KMS-11 (cell line): ENCODE data around the gene CLMN.
"Not testable (repeated sequence)": the region's sequence is repeated elsewhere in the genome, so short reads cannot be mapped to it uniquely, and the experiment has no call there.

Experiments used
- H2AFZ ChIP-seq: fragments of 200-600 bp; sonication (generic); 2 replicates; pipeline ENCODE4 v1.6.1; 2016; ENCODE audit warnings: antibody characterized with exemption, mixed run types, low read depth
- H3K27ac ChIP-seq: fragments of 200-600 bp; sonication (generic); 2 replicates; pipeline ENCODE4 v1.6.1; 2016; ENCODE audit warnings: mild to moderate bottlenecking, mixed run types
- H3K27me3 ChIP-seq: fragments of 200-600 bp; sonication (generic); 2 replicates; pipeline ENCODE4 v1.6.1; 2017; ENCODE audit warnings: mild to moderate bottlenecking, low read depth, mixed run types, moderate library complexity; ENCODE audit not compliant: insufficient read depth
- H3K36me3 ChIP-seq: fragments of 200-600 bp; sonication (generic); 2 replicates; pipeline ENCODE4 v1.6.1; 2017; ENCODE audit warnings: mild to moderate bottlenecking, mixed run types; ENCODE audit not compliant: insufficient read depth
- H3K4me1 ChIP-seq: fragments of 200-600 bp; sonication (generic); 2 replicates; pipeline ENCODE4 v1.6.1; 2016; ENCODE audit warnings: mild to moderate bottlenecking, low read depth, mixed run types; ENCODE audit not compliant: poor library complexity, severe bottlenecking
- H3K4me2 ChIP-seq: fragments of 200-600 bp; sonication (generic); 2 replicates; pipeline ENCODE4 v1.7.0; 2016; ENCODE audit warnings: mild to moderate bottlenecking, mixed run types
- H3K4me3 ChIP-seq: fragments of 200-600 bp; sonication (generic); IDR thresholded peaks from 2 replicates; pipeline ENCODE4 v1.6.1; 2017; ENCODE audit warnings: low read depth, low read length, mixed read lengths; ENCODE audit not compliant: insufficient read depth
- H3K79me2 ChIP-seq: fragments of 200-600 bp; sonication (generic); 2 replicates; pipeline ENCODE4 v1.6.1; 2016; ENCODE audit warnings: low read depth, mixed run types; ENCODE audit not compliant: insufficient read depth
- H3K9ac ChIP-seq: fragments of 200-600 bp; sonication (generic); 2 replicates; pipeline ENCODE4 v1.6.1; 2016; ENCODE audit warnings: mild to moderate bottlenecking, mixed run types
- H4K20me1 ChIP-seq: fragments of 200-600 bp; sonication (generic); 2 replicates; pipeline ENCODE4 v1.6.1; 2016; ENCODE audit warnings: mild to moderate bottlenecking, mixed run types; ENCODE audit not compliant: insufficient read depth
- TF ChIP-seq, protein P1 (sequence below): fragments of 200-600 bp; sonication (generic); conservative IDR thresholded peaks from 2 replicates; pipeline ENCODE4 v1.6.1; 2017; ENCODE audit warnings: low read depth, mild to moderate bottlenecking, antibody characterized with exemption, low read length, moderate library complexity, mixed read lengths

CLMN gene

DNA sequence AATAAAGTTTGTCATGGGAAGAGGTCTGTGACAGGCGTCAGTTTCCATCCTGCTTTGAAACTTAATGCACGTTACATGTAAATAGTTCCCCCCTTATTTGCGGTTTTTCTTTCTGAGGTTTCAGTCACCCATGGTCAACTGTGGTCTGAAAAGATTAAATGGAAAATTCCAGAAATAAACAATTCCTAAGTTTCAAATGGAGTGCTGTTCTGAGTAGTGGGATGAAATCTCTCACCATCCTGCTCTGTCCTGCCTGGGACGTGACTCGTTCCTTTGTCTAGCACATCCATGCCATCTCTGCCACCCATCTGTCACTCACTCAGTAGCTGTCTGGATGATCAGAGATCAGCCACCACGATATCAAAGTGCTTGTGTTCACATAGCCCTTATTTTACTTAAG lies 111.1 kb downstream of the CLMN start:
- Histone ChIP-seq H3K36me3 (no peaks in the 10 kb centered on the region), H3K27ac (no peak overlapping the region), H3K4me2 (no peak overlapping the region), H4K20me1 (no peaks in the 10 kb centered on the region), H3K27me3 (no peaks in the 10 kb centered on the region), H3K9ac (no peak overlapping the region), H3K4me3 (no peak overlapping the region), H3K79me2 (no peaks in the 10 kb centered on the region), H3K4me1 (no peaks in the 10 kb centered on the region), H2AFZ (no peak overlapping the region)
- TF ChIP-seq, protein P1, sequence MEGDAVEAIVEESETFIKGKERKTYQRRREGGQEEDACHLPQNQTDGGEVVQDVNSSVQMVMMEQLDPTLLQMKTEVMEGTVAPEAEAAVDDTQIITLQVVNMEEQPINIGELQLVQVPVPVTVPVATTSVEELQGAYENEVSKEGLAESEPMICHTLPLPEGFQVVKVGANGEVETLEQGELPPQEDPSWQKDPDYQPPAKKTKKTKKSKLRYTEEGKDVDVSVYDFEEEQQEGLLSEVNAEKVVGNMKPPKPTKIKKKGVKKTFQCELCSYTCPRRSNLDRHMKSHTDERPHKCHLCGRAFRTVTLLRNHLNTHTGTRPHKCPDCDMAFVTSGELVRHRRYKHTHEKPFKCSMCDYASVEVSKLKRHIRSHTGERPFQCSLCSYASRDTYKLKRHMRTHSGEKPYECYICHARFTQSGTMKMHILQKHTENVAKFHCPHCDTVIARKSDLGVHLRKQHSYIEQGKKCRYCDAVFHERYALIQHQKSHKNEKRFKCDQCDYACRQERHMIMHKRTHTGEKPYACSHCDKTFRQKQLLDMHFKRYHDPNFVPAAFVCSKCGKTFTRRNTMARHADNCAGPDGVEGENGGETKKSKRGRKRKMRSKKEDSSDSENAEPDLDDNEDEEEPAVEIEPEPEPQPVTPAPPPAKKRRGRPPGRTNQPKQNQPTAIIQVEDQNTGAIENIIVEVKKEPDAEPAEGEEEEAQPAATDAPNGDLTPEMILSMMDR: no peak

- no peaks in the 10 kb centered on the region for H3K36me3 ChIP-seq
- H3K4me3 ChIP-seq: no peak overlapping the region
- H3K9ac ChIP-seq: no peak overlapping the region
- TF ChIP-seq, protein P1: no peak
- no peaks in the 10 kb centered on the region for H3K4me1 ChIP-seq
- no peaks in the 10 kb centered on the region for H3K79me2 ChIP-seq
- no peaks in the 10 kb centered on the region for H4K20me1 ChIP-seq
- no peaks in the 10 kb centered on the region for H3K27me3 ChIP-seq
- H2AFZ ChIP-seq: no peak overlapping the region
- no peak overlapping the region for H3K27ac ChIP-seq
- H3K4me2 ChIP-seq: no peak overlapping the region
These were observed 112.1 kb downstream of the CLMN start for GRCh38 chr14:95207475-95208233.

DNA sequence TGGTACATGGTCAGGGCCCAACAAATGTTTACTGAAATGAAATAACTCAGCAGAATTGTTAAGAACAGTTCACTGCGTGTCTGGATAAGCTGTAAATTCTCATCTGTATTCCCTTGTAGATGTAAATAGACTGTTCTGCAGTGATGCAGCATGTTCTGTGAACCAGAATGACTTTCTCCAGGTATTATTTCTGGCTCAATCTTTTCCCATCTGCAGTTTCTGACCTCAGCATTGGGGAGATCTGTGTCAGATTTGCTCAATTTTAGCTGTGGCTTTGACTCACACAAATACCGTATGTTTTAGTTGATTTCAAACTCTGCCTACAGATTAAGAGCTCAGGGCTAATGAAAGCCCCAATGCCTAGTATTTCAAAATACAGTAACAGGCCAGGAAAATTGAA lies 113.2 kb downstream of the CLMN start:
- H3K79me2 ChIP-seq: no peaks in the 10 kb centered on the region
- no peaks in the 10 kb centered on the region for H3K36me3 ChIP-seq
- no peaks in the 10 kb centered on the region for H4K20me1 ChIP-seq
- TF ChIP-seq, protein P1: no peak
- H3K4me3 ChIP-seq: no peak overlapping the region
- no peak overlapping the region for H3K9ac ChIP-seq
- H3K4me2 ChIP-seq: no peak overlapping the region
- no peak overlapping the region for H3K27ac ChIP-seq
- H3K27me3 ChIP-seq: no peaks in the 10 kb centered on the region
- H3K4me1 ChIP-seq: no peaks in the 10 kb centered on the region
- H2AFZ ChIP-seq: no peak overlapping the region

DNA sequence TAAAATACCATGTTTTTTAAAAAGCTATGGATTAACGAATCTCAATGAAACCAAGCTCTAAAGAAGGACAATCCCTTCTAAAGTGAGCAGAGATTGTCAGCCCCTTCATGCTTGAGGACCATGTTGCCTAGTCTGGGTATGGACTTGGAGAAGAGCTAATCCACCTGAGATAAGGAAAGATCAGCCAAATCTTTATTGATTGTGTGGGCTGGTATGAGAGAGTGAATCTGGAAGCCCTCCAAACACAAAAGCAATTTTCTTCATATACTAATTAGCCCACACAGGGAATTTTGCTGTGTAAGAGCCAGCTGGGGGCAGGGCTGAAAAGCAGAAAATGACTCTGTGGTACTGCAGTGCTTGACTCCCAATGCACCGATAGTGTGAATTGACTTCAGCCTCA lies 115.0 kb downstream of the CLMN start:
- Histone ChIP-seq H3K9ac (no peak overlapping the region), H3K4me3 (no peak overlapping the region)

DNA sequence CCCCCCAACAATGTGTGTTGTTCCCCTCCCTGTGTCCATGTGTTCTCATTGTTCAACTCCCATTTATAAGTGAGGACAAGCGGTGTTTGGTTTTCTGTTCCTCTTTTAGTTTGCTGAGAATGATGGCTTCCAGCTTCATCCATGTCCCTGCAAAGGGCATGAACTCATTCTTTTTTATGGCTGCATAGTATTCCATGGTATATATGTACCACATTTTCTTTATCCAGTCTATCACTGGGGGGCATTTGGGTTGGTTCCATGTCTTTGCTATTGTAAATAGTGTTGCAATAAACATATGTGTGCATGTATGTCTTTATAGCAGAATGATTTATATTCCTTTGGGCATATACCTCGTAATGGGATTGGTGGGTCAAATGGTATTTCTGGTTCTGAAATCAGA lies 118.0 kb downstream of the CLMN start:
- H3K27ac ChIP-seq, H3K4me2 ChIP-seq, H3K9ac ChIP-seq, H3K36me3 ChIP-seq, H2AFZ ChIP-seq, H4K20me1 ChIP-seq, H3K4me1 ChIP-seq, H3K27me3 ChIP-seq, H3K79me2 ChIP-seq, H3K4me3 ChIP-seq: not testable (repeated sequence)

More for the DNA sequence above, 115.0 kb downstream of the CLMN start:
- H3K27me3 ChIP-seq: no peaks in the 10 kb centered on the region
- no peaks in the 10 kb centered on the region for H3K4me1 ChIP-seq
- H3K4me2 ChIP-seq: no peak overlapping the region
- no peak overlapping the region for H2AFZ ChIP-seq
- TF ChIP-seq, protein P1: no peak
- H3K27ac ChIP-seq: no peak overlapping the region
- H3K79me2 ChIP-seq: no peaks in the 10 kb centered on the region
- H4K20me1 ChIP-seq: no peaks in the 10 kb centered on the region
- H3K36me3 ChIP-seq: no peaks in the 10 kb centered on the region
